Measurements from ENCODE around the gene CDK11B. TPM values are rescaled to one million over a fixed set of nuclear protein-coding genes. Genes with fewer than 3 reads are reported as not detected.
A peak's percentile ranks its signal among the peaks of the same experiment; 100 is the strongest.

CDK11B gene
- total RNA-seq, 4 donors from 2014 or later: 27.2 to 68.9 (median 33.0) TPM

GRCh38 chr1:1599935-1600860 is 58.6 kb downstream of the CDK11B start, which contains the start of gene FNDC10:
Gene FNDC10 (minus strand): TSS chr1:1600135. CDS start chr1:1600015, 120 bp downstream.
- no peak within 1 kb of the TSS for H3K27ac ChIP-seq (replicated peaks in 1 of 4)
- H3K27me3 ChIP-seq: peaks cover 0 to 88% (median 25%) of the 10 kb centered on the region in 4 donors
- peaks cover 19 to 38% (median 25%) of the 10 kb centered on the region in 4 donors for H3K4me1 ChIP-seq
- peak within 1 kb of the TSS; percentile 44 to 58 (median 48) for H3K4me3 ChIP-seq
- TF ChIP-seq POLR2A (IDR thresholded peaks at IDR 0.05; ENCODE audit: low read depth) (no peak), EP300 (IDR thresholded peaks at IDR 0.05) (no peak), POLR2AphosphoS5 (IDR thresholded peaks at IDR 0.05) (no peak), CTCF (IDR thresholded peaks at IDR 0.05) (no peak)
- 30% methylated on average over 2 of the region's 125 CpGs for WGBS
- no peak for DNase-seq (ENCODE audit: extremely low spot score)
- H3K9me3 ChIP-seq: no peaks in the 10 kb centered on the region
- H3K36me3 ChIP-seq: no peaks in the 10 kb centered on the region
- intact Hi-C loops (cut with DNase I): no loop called here

- Histone ChIP-seq H3K9me3 (no peaks in the 10 kb centered on the region), H3K4me1 (peaks cover 19 to 38% (median 25%) of the 10 kb centered on the region in 4 donors), H3K27me3 (peaks cover 0 to 79% (median 25%) of the 10 kb centered on the region in 4 donors), H3K27ac (replicated peaks in 1 of 4) (no peak overlapping the region), H3K36me3 (no peaks in the 10 kb centered on the region), H3K4me3 (peak overlapping the region; percentile 27 to 58 (median 40))
- no peak for DNase-seq (ENCODE audit: extremely low spot score)
- 60% methylated on average over 1 of the region's 111 CpGs for WGBS
- no peak for TF ChIP-seq EP300 (IDR thresholded peaks at IDR 0.05)
- TF ChIP-seq POLR2AphosphoS5 (IDR thresholded peaks at IDR 0.05): no peak
- no peak for TF ChIP-seq POLR2A (IDR thresholded peaks at IDR 0.05; ENCODE audit: low read depth)
- no peak for TF ChIP-seq CTCF (IDR thresholded peaks at IDR 0.05)
- intact Hi-C loops (cut with DNase I): no loop called here
Observed at GRCh38 chr1:1599030-1599934, 59.5 kb downstream of the CDK11B start.

GRCh38 chr1:1598720-1599029 is 60.1 kb downstream of the CDK11B start:
- Histone ChIP-seq H3K27ac (replicated peaks in 1 of 4) (no peak overlapping the region), H3K36me3 (no peaks in the 10 kb centered on the region), H3K4me1 (peaks cover 19 to 38% (median 25%) of the 10 kb centered on the region in 4 donors), H3K4me3 (no peak overlapping the region), H3K27me3 (peaks cover 0 to 73% (median 25%) of the 10 kb centered on the region in 4 donors), H3K9me3 (no peaks in the 10 kb centered on the region)
- intact Hi-C loops (cut with DNase I): no loop called here
- 82% methylated on average over 10 of the region's 13 CpGs for WGBS
- TF ChIP-seq CTCF (IDR thresholded peaks at IDR 0.05): no peak
- DNase-seq (ENCODE audit: extremely low spot score): no peak

GRCh38 chr1:1598051-1598719 is 60.6 kb downstream of the CDK11B start:
- peaks cover 0 to 68% (median 25%) of the 10 kb centered on the region in 4 donors for H3K27me3 ChIP-seq
- intact Hi-C loops (cut with DNase I): no loop called here
- 90% methylated on average over 25 of the region's 28 CpGs for WGBS
- H3K36me3 ChIP-seq: no peaks in the 10 kb centered on the region
- TF ChIP-seq EP300 (IDR thresholded peaks at IDR 0.05) (no peak), CTCF (IDR thresholded peaks at IDR 0.05) (no peak), POLR2A (IDR thresholded peaks at IDR 0.05; ENCODE audit: low read depth) (no peak), POLR2AphosphoS5 (IDR thresholded peaks at IDR 0.05) (no peak)
- peaks cover 19 to 38% (median 25%) of the 10 kb centered on the region in 4 donors for H3K4me1 ChIP-seq
- no peak overlapping the region for H3K4me3 ChIP-seq
- DNase-seq (ENCODE audit: extremely low spot score): no peak
- no peaks in the 10 kb centered on the region for H3K9me3 ChIP-seq
- H3K27ac ChIP-seq (replicated peaks in 1 of 4): no peak overlapping the region

Data from esophagus muscularis mucosa (tissue), 4 donors.